ENCODE measurements around the gene ARID1A. TPM values are rescaled to one million over a fixed set of nuclear protein-coding genes. Genes with fewer than 3 reads are reported as not detected.
A peak's percentile ranks its signal among the peaks of the same experiment; 100 is the strongest.

The ARID1A gene
- total and polyA plus RNA-seq, 2 of the 8 experiments (the other 6 are each of a cell fraction or from before 2014, with no cell fraction given): 52.1 to 103 TPM

- Histone ChIP-seq H2BK12ac (ENCODE audit: low read depth, low read length) (no peak overlapping the region), H4K8ac (ENCODE audit: extremely low read depth, insufficient read depth, low read length) (no peak overlapping the region; the same call in 1 of the 2 replicates), H3K56ac (replicated peaks; ENCODE audit: insufficient read length, low read depth, low read length) (no peak overlapping the region), H4K91ac (replicated peaks; ENCODE audit: insufficient read length, low read length) (no peak overlapping the region), H2AFZ (ENCODE audit: low read length) (no peak overlapping the region), H2BK120ac (replicated peaks; ENCODE audit: low read depth, low read length) (no peak overlapping the region), H3K36me3 (ENCODE audit: control insufficient read depth in 2 of 4, insufficient read depth in 4 of 4, low read length in 3 of 4) (peaks cover 25 to 67% (median 52%) of the 10 kb centered on the region in 4 experiments), H3K4me3 (ENCODE audit: extremely low read depth in 1 of 4, insufficient read depth in 2 of 4, low read depth in 3 of 4, low read length in 4 of 4) (no peak overlapping the region), H4K5ac (ENCODE audit: insufficient read length, low read depth, low read length) (no peak overlapping the region), H3K23me2 (ENCODE audit: low read depth, low read length) (no peaks in the 10 kb centered on the region), H3K23ac (ENCODE audit: insufficient read length) (no peak overlapping the region), H2BK15ac (ENCODE audit: low read length) (no peak overlapping the region), H2BK20ac (ENCODE audit: low read length) (no peak overlapping the region), H4K20me1 (replicated peaks in 1 of 2; ENCODE audit: control insufficient read depth in 1 of 2, insufficient read depth in 2 of 2, low read length in 2 of 2) (peaks cover 2 to 15% of the 10 kb centered on the region in 2 experiments), H3K79me1 (ENCODE audit: low read depth, low read length) (0 out of 2 replicates have a peak, but pooled peaks cover 2% of the 10 kb centered on the region), H2AK5ac (ENCODE audit: low read depth, low read length) (no peak overlapping the region), H3K27me3 (replicated peaks in 1 of 4; ENCODE audit: control insufficient read depth in 3 of 4, extremely low read depth in 1 of 4, insufficient read depth in 3 of 4, low read length in 3 of 4) (no peaks in the 10 kb centered on the region), H3K4me1 (replicated peaks in 1 of 4; ENCODE audit: control insufficient read depth in 3 of 4, insufficient read depth in 4 of 4, low read length in 3 of 4) (no peaks in the 10 kb centered on the region), H3K9ac (replicated peaks in 1 of 4; ENCODE audit: extremely low read depth in 1 of 4, low read depth in 3 of 4, low read length in 3 of 4) (no peak overlapping the region), H3K14ac (ENCODE audit: insufficient read length) (no peak overlapping the region), H3K18ac (ENCODE audit: extremely low read depth, low read length) (no peak overlapping the region), H3K4ac (replicated peaks; ENCODE audit: insufficient read length, low read depth, low read length) (no peak overlapping the region), H2BK5ac (ENCODE audit: low read depth, low read length) (no peak overlapping the region), H3K27ac (ENCODE audit: low read depth, low read length) (no peak overlapping the region), H3K4me2 (ENCODE audit: insufficient read depth in 1 of 2, low read depth in 2 of 2, low read length in 2 of 2) (no peak overlapping the region), H3K9me3 (ENCODE audit: insufficient read depth in 2 of 2, low read depth in 1 of 2, low read length in 1 of 2) (no peaks in the 10 kb centered on the region), H3K79me2 (ENCODE audit: control insufficient read depth in 1 of 2, insufficient read depth in 2 of 2, low read length in 2 of 2) (peaks cover 0 to 22% of the 10 kb centered on the region in 2 experiments; a peak in 2 of 4 replicates)
- 79% methylated on average over 3 of the region's 3 CpGs; no CpG with 5 or more reads in 1 of the 2 experiments for WGBS, 2 experiments (ENCODE audit: extremely low coverage in 1 of 2, insufficient coverage in 1 of 2, insufficient read length in 1 of 2, insufficient replicate concordance in 2 of 2, low coverage in 1 of 2, low lambda C conversion rate in 2 of 2, missing lambda C conversion rate in 1 of 2)
- no peak for DNase-seq (ENCODE audit: low read depth in 1 of 2, low spot score in 2 of 2)
- TF ChIP-seq CTCF (IDR thresholded peaks at IDR 0.05; ENCODE audit: control extremely low read depth in 1 of 3, insufficient read depth in 1 of 3, low read depth in 1 of 3, low read length in 3 of 3) (peak in 2 of 3 experiments; percentile 4 to 26; a peak in 2 of 4 replicates), TCF12 (IDR thresholded peaks at IDR 0.05; ENCODE audit: low read depth, low read length) (no peak)
- FAIRE-seq: no peak
- ChIA-PET POLR2A (ENCODE audit: partially characterized antibody) (no interaction called here), CTCF (ENCODE audit: partially characterized antibody) (interaction anchor here (0.6 to 3.7 kb wide), 7 partner anchors 14 to 159 kb away, joined by 3 to 19 read pairs (median 6); no protein-coding TSS in a partner anchor)
Measured at GRCh38 chr1:26761217-26761616, 65.4 kb downstream of the ARID1A start.

Measured in H1 (cell line).